ENCODE results near the gene EDEM1.

The EDEM1 gene

DNA sequence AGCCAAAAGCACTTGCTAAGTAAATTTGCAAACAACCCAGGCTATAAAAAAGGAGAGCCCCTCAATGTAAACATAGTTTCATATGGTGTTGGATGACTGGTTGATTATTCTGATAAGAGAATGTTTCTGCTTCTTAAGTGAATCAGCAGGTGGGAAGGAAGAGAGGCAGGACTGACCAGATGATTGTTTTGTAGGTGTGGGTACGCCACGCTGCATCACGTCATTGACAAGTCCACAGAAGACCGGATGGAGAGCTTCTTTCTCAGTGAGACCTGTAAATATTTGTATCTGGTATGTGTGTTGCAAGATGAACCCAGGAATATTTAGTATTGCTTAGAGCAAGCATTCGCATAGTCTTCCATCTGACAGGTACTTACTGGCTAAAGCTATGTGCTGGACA lies 23.4 kb downstream of the EDEM1 start:
- Histone ChIP-seq H3K79me2 (ENCODE audit: control insufficient read depth, insufficient read depth, low read length, poor library complexity) (no peaks in the 10 kb centered on the region), H2BK5ac (ENCODE audit: low read depth, low read length, poor library complexity) (no peak overlapping the region), H3K4me2 (ENCODE audit: low read length) (no peak overlapping the region), H3K36me3 (ENCODE audit: control insufficient read depth in 1 of 2, insufficient read depth in 2 of 2, low read length in 2 of 2) (peaks cover 50 to 82% of the 10 kb centered on the region in 2 experiments), H3K18ac (ENCODE audit: low read length) (no peak overlapping the region), H2BK120ac (ENCODE audit: insufficient read depth, low read length, poor library complexity) (no peak overlapping the region), H3K27ac (ENCODE audit: low read depth, low read length) (no peak overlapping the region), H3K14ac (ENCODE audit: low read length) (no peak overlapping the region), H3K9me3 (ENCODE audit: insufficient read depth, low read depth, low read length) (no peaks in the 10 kb centered on the region), H3K27me3 (ENCODE audit: insufficient read depth, low read length) (no peaks in the 10 kb centered on the region), H3K9ac (ENCODE audit: low read length) (no peak overlapping the region), H2BK12ac (ENCODE audit: low read length) (no peak overlapping the region), H3K4me3 (ENCODE audit: low read depth, low read length) (no peak overlapping the region), H2AFZ (ENCODE audit: insufficient read depth, low read length, poor library complexity) (no peak overlapping the region), H3K79me1 (ENCODE audit: low read length) (no peaks in the 10 kb centered on the region), H4K12ac (ENCODE audit: low read depth, low read length) (no peak overlapping the region), H3K4ac (ENCODE audit: low read depth, low read length) (no peak overlapping the region), H3K4me1 (ENCODE audit: control insufficient read depth in 1 of 2, insufficient read depth in 2 of 2, low read length in 2 of 2) (no peaks in the 10 kb centered on the region), H3K23ac (ENCODE audit: low read length) (no peak overlapping the region), H4K91ac (ENCODE audit: low read depth, low read length) (no peak overlapping the region), H4K8ac (ENCODE audit: low read depth, low read length) (no peak overlapping the region), H2AK5ac (ENCODE audit: low read length) (no peak overlapping the region)
- WGBS (ENCODE audit: extremely low coverage, insufficient coverage, insufficient read length) = no CpG with 5 or more reads among the region's 5 CpGs
- DNase-seq = peak; percentile 77 to 91

DNA sequence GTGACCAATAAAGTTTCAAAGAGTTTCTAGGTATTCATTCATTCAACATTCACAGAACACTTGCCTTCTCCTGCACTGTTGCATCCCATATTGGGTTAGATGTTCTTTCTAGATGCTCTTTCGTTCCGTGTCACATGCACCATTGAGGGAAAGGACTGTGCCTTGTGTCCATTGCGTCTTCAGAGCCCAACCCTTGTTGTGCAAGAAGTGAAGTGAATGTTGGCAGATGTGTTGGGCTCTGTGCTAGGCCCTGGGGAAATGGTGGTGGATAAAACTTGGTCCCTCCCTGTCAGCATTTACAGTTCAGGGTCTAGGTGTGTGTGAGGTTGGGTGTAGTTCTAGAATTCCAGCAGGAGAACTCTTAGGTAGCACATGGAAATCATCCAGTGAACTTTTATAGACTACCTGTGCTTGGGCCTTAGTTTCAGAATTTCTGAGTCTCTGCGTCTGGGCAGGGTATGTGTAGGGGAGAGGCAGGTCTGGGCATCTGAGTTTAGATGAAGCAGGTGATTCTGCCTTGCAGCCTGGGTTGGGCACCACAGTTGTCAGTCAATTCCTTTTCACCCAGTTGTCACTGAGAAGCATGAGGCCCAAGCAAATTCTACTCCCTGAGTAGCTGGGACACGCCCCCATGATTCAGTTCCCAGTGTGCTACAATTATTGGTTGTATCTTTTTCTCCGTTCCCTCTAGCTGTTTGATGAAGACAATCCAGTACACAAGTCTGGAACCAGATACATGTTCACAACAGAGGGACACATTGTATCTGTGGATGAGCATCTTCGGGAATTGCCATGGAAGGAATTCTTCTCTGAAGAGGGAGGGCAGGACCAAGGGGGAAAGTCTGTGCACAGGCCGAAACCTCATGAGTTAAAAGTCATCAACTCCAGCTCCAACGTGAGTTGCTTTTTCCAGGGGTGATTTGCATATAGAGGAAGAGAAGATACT lies 25.4 kb downstream of the EDEM1 start:
- peaks cover 46 to 78% of the 10 kb centered on the region in 2 experiments for H3K36me3 ChIP-seq (ENCODE audit: control insufficient read depth in 1 of 2, insufficient read depth in 2 of 2, low read length in 2 of 2)
- no peak overlapping the region for H2AK5ac ChIP-seq (ENCODE audit: low read length)
- no peaks in the 10 kb centered on the region for H3K27me3 ChIP-seq (ENCODE audit: insufficient read depth, low read length)
- H4K12ac ChIP-seq (ENCODE audit: low read depth, low read length) = no peak overlapping the region
- no peak overlapping the region for H2BK5ac ChIP-seq (ENCODE audit: low read depth, low read length, poor library complexity)
- H3K23ac ChIP-seq (ENCODE audit: low read length) = no peak overlapping the region
- no peak overlapping the region for H3K27ac ChIP-seq (ENCODE audit: low read depth, low read length)
- no CpG with 5 or more reads among the region's 9 CpGs for WGBS (ENCODE audit: extremely low coverage, insufficient coverage, insufficient read length)
- H3K9me3 ChIP-seq (ENCODE audit: insufficient read depth, low read depth, low read length) = no peaks in the 10 kb centered on the region
- H3K4ac ChIP-seq (ENCODE audit: low read depth, low read length) = no peak overlapping the region
- no peak overlapping the region for H3K9ac ChIP-seq (ENCODE audit: low read length)
- H3K14ac ChIP-seq (ENCODE audit: low read length) = no peak overlapping the region
- no peak overlapping the region for H3K4me3 ChIP-seq (ENCODE audit: low read depth, low read length)
- H2BK12ac ChIP-seq (ENCODE audit: low read length) = no peak overlapping the region
- no peak overlapping the region for H4K91ac ChIP-seq (ENCODE audit: low read depth, low read length)
- no peak overlapping the region for H3K18ac ChIP-seq (ENCODE audit: low read length)
- no peaks in the 10 kb centered on the region for H3K4me1 ChIP-seq (ENCODE audit: control insufficient read depth in 1 of 2, insufficient read depth in 2 of 2, low read length in 2 of 2)
- H3K79me1 ChIP-seq (ENCODE audit: low read length) = no peaks in the 10 kb centered on the region
- no peak overlapping the region for H4K8ac ChIP-seq (ENCODE audit: low read depth, low read length)
- H3K4me2 ChIP-seq (ENCODE audit: low read length) = no peak overlapping the region
- H2AFZ ChIP-seq (ENCODE audit: insufficient read depth, low read length, poor library complexity) = no peak overlapping the region
- DNase-seq = no peak
- H3K79me2 ChIP-seq (ENCODE audit: control insufficient read depth, insufficient read depth, low read length, poor library complexity) = no peaks in the 10 kb centered on the region
- H2BK120ac ChIP-seq (ENCODE audit: insufficient read depth, low read length, poor library complexity) = no peak overlapping the region

DNA sequence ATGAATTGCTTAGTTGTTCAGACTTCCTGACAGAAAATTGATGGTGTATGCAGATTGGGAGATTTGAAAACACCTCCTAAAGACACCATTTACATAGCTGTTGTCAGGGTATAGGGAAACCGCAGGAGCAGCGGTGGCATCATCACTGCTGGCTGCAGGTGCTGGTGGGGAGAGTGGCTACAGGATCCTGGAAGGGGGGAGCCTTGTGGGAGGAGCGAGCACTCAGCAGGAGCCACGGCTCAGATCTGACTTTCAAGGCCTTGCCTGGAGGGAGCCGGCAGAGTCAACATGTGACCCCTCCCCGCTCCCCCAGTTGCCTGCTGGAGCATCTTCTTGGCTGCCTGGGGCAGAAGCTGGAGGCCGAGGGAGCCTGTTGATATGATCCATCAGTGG lies 26.1 kb downstream of the EDEM1 start:
- Histone ChIP-seq H3K4me2 (ENCODE audit: low read length) (no peak overlapping the region), H3K79me2 (ENCODE audit: control insufficient read depth, insufficient read depth, low read length, poor library complexity) (no peaks in the 10 kb centered on the region), H2BK120ac (ENCODE audit: insufficient read depth, low read length, poor library complexity) (no peak overlapping the region), H4K91ac (ENCODE audit: low read depth, low read length) (no peak overlapping the region), H2BK12ac (ENCODE audit: low read length) (no peak overlapping the region), H3K27ac (ENCODE audit: low read depth, low read length) (no peak overlapping the region), H3K4me1 (ENCODE audit: control insufficient read depth in 1 of 2, insufficient read depth in 2 of 2, low read length in 2 of 2) (no peaks in the 10 kb centered on the region), H3K27me3 (ENCODE audit: insufficient read depth, low read length) (no peaks in the 10 kb centered on the region), H3K23ac (ENCODE audit: low read length) (no peak overlapping the region), H3K36me3 (ENCODE audit: control insufficient read depth in 1 of 2, insufficient read depth in 2 of 2, low read length in 2 of 2) (peaks cover 47 to 78% of the 10 kb centered on the region in 2 experiments), H3K9me3 (ENCODE audit: insufficient read depth, low read depth, low read length) (no peaks in the 10 kb centered on the region), H3K18ac (ENCODE audit: low read length) (no peak overlapping the region), H4K8ac (ENCODE audit: low read depth, low read length) (no peak overlapping the region), H2BK5ac (ENCODE audit: low read depth, low read length, poor library complexity) (no peak overlapping the region), H3K4ac (ENCODE audit: low read depth, low read length) (no peak overlapping the region), H2AK5ac (ENCODE audit: low read length) (no peak overlapping the region), H2AFZ (ENCODE audit: insufficient read depth, low read length, poor library complexity) (no peak overlapping the region), H3K9ac (ENCODE audit: low read length) (no peak overlapping the region), H3K79me1 (ENCODE audit: low read length) (no peaks in the 10 kb centered on the region), H3K14ac (ENCODE audit: low read length) (no peak overlapping the region), H4K12ac (ENCODE audit: low read depth, low read length) (no peak overlapping the region), H3K4me3 (ENCODE audit: low read depth, low read length) (no peak overlapping the region)
- no peak for DNase-seq
- no CpG with 5 or more reads among the region's 7 CpGs for WGBS (ENCODE audit: extremely low coverage, insufficient coverage, insufficient read length)

DNA sequence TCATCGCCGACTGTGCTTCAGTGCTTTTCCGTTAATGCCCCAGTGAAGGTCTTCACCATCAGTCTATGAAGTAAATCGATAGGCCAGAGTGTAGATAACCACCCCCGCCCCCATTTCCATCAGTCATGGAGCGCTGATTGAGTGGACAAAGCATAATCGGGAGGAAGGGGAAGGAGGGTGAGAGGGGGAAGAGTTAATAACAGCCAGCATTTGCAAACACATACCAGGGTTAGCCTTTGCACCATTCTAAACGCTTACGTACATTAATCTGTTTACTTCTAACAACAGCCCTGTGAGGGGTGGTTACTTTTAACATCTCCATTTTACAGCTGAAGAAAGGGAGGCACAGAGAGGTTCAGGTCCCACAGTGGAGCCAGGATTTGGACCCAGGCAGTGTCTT lies 26.8 kb downstream of the EDEM1 start:
- Histone ChIP-seq H2BK12ac (ENCODE audit: low read length) (no peak overlapping the region), H3K4me3 (ENCODE audit: low read depth, low read length) (no peak overlapping the region)
- no CpG with 5 or more reads among the region's 9 CpGs for WGBS (ENCODE audit: extremely low coverage, insufficient coverage, insufficient read length)

More for the DNA sequence above, 26.8 kb downstream of the EDEM1 start:
- Histone ChIP-seq H3K9ac (ENCODE audit: low read length) (no peak overlapping the region), H2AK5ac (ENCODE audit: low read length) (no peak overlapping the region), H4K91ac (ENCODE audit: low read depth, low read length) (no peak overlapping the region), H3K27ac (ENCODE audit: low read depth, low read length) (no peak overlapping the region), H3K79me1 (ENCODE audit: low read length) (no peaks in the 10 kb centered on the region), H3K14ac (ENCODE audit: low read length) (no peak overlapping the region), H3K4me1 (ENCODE audit: control insufficient read depth in 1 of 2, insufficient read depth in 2 of 2, low read length in 2 of 2) (no peaks in the 10 kb centered on the region), H3K23ac (ENCODE audit: low read length) (no peak overlapping the region), H3K36me3 (ENCODE audit: control insufficient read depth in 1 of 2, insufficient read depth in 2 of 2, low read length in 2 of 2) (peaks cover 47 to 75% of the 10 kb centered on the region in 2 experiments), H3K4me2 (ENCODE audit: low read length) (no peak overlapping the region), H3K27me3 (ENCODE audit: insufficient read depth, low read length) (no peaks in the 10 kb centered on the region), H3K9me3 (ENCODE audit: insufficient read depth, low read depth, low read length) (no peaks in the 10 kb centered on the region), H2BK120ac (ENCODE audit: insufficient read depth, low read length, poor library complexity) (no peak overlapping the region), H3K4ac (ENCODE audit: low read depth, low read length) (no peak overlapping the region), H3K18ac (ENCODE audit: low read length) (no peak overlapping the region), H2BK5ac (ENCODE audit: low read depth, low read length, poor library complexity) (no peak overlapping the region), H3K79me2 (ENCODE audit: control insufficient read depth, insufficient read depth, low read length, poor library complexity) (no peaks in the 10 kb centered on the region), H4K8ac (ENCODE audit: low read depth, low read length) (no peak overlapping the region), H2AFZ (ENCODE audit: insufficient read depth, low read length, poor library complexity) (no peak overlapping the region), H4K12ac (ENCODE audit: low read depth, low read length) (no peak overlapping the region)
- DNase-seq = no peak

Measured in trophoblast cell (in vitro differentiated cells and primary cell).